K562 treated with DMSO at 1 percent for 4 hours (cell line): ENCODE measurements around the gene TMEM229B. TPM values are rescaled to one million over a fixed set of nuclear protein-coding genes. Genes with fewer than 3 reads are reported as not detected.

Experiments used
- total RNA-seq: library from RNA; unstranded; fragments of 300-600 nt; gene quantifications from 2 replicates; pipeline ENCODE4 v1.2.3, GENCODE V29; 2022; ENCODE audit not compliant: insufficient read depth

TMEM229B gene
- total RNA-seq: not detected in 2 replicates

DNA sequence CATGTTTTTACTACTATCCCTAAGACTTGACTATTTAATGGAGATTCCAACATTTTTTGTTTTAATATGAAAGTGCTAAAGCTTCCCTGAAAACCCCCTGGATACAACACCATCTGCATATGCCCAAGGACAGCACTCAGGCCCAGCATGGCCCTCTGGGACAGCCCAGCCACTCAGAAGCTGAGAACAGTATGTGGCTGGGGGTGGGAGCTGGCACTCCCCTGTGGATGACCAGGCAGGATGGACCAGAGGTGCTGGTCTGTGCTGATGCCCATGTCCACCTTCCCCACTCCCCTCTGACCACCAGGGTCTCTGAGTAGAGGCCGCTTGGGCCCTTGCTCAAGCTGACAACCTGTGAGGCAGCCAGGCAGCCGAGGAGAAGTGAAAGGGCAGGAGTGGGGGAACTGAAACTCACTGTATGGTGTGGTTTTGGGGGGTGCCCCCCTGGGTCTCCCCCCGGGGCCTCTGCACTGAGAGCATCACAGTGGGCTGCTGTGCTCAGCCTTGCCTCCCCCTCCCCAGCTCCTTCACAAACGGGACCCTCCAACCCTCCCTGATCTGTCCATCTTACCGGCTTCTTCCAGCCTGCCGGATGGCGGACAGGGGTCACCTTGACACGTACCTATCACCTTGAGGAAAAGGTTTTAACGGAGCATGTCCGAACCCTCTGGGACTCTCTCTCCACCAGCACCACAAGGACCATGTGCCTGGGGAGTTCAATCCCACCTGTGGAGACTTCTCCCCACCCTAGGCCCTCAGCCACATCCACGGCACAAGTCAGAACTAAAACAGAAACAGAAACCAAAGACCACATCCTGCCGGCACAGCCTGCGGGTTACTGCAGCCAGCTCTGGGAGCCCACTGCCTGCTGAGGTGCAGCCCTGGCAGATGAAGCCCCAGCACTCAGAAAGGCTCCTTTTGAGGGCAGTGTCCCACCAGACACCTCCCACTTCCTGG is at the start of gene TMEM229B:
Gene TMEM229B (minus strand): TSS at position 785 of the 957 bp plus-strand sequence. CDS start 14,798 bp downstream, outside the sequence.

GRCh38 chr14:67532998-67533753 is 44.7 kb upstream of the TMEM229B start, which contains the start of gene PLEKHH1:
PLEKHH1 (plus strand) TSS chr14:67533290; CDS start chr14:67541868, 8,578 bp downstream.

Other genes starting within 250 kb of the TMEM229B start
- gene PALS1, start 247.3 kb downstream of the TMEM229B start, total RNA-seq: 7.8 and 8.7 TPM in 2 replicates
- gene ATP6V1D, start 128.9 kb downstream of the TMEM229B start, total RNA-seq: 37.8 and 44.4 TPM in 2 replicates
- 59.5 and 79.1 TPM in 2 replicates for gene EIF2S1, start 128.4 kb downstream of the TMEM229B start, total RNA-seq
- not detected in 2 replicates for gene PLEK2, start 76.6 kb downstream of the TMEM229B start, total RNA-seq
- 1.5 and 2.2 TPM in 2 replicates for gene PLEKHH1, start 44.6 kb upstream of the TMEM229B start, total RNA-seq
- gene PIGH, start 111.5 kb upstream of the TMEM229B start, total RNA-seq: 26.7 and 44.4 TPM in 2 replicates
- 36.8 and 44.2 TPM in 2 replicates for gene ARG2, start 131.2 kb upstream of the TMEM229B start, total RNA-seq
- gene VTI1B, start 185.9 kb upstream of the TMEM229B start, total RNA-seq: 48.8 and 50.9 TPM in 2 replicates
- 30.4 and 54.0 TPM in 2 replicates for gene RDH11, start 207.0 kb upstream of the TMEM229B start, total RNA-seq
- gene RDH12, start 213.2 kb upstream of the TMEM229B start, total RNA-seq: not detected in 2 replicates